ENCODE measurements around the gene CNPPD1.
A peak's percentile ranks its signal among the peaks of the same experiment; 100 is the strongest.

The CNPPD1 gene

DNA sequence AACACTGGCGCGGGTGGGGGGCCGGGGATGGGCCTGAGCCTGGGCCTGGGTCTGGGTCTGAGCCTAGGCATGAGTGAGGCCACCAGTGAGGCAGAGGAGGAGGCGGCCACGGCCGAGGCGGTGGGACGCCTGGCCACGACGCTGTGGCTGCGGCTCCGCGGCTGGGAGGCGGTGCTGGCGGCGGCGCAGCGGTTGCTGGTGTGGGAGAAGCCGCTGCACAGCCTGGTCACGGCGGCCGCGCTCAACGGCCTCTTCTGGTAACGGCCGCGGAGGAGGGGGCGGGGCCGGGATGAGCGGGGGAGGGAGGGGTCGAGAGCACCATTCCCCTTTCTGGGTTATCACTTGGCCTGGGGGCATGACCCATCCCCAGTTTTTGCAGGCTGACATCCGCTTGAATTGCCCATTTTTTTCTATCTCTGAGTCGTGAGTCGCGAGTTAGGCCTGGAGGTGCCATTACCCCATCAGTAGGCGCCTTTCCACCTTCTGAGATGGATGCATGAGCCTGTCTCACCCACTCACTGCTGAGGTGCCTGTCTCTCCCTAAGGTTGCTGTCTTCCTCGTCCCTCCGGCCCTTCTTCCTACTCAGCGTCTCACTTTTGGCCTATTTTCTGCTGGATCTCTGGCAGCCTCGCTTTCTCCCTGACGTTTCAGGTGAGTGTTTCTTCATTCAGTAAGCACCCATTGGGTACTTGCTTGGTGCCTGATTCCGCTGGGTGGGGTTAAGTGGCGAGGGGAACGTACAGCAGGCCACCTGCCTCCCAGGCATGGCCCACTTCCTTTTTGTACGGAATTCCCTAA, 1.9 kb upstream of the CNPPD1 start:
- peak; percentile 73 for DNase-seq

DNA sequence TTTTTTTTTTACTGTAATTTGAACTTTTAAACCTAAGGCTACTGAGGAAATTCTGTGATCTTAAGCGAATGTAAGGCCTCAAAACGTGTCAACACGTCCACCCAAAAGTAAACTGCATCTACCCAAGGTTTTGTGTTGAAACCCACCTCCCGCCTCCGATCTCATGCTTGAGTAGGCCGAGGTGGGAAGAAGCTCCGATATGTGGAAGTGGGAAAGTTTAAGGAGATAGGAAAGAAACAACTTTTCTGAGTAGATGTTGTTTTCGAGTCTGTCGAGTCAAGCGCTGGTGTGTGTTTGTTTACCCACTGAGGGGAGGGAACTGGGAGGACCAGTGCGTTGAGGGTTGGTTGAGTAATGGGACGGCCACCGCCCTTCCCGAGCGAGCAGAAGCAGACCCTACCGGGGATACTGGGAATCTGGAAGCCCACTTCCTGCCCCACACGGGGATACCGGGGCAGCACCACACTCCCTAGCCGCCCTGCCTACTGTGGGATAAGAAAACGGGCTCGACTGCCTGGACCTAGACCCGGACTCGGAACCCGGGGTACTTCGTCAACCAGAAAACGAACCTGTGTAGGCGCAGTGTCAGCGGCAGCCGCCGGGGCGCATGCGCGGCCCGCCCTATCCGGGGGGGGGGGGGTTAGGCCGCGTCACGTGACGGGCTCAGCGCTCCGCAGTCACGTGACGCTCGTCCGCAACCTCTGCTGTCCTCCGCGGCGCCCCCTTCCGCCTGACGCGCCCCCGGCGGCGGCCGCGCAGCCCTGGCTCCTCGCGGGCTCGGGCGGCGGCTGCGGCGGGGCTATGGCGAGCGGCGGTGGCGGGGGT, 1.0 kb upstream of the CNPPD1 start, which contains the start of gene RETREG2:
Gene RETREG2 (plus strand): TSS at position 724 of the 825 bp plus-strand sequence. CDS start 78 bp downstream, at position 802.
- DNase-seq: peak; percentile 88

DNA sequence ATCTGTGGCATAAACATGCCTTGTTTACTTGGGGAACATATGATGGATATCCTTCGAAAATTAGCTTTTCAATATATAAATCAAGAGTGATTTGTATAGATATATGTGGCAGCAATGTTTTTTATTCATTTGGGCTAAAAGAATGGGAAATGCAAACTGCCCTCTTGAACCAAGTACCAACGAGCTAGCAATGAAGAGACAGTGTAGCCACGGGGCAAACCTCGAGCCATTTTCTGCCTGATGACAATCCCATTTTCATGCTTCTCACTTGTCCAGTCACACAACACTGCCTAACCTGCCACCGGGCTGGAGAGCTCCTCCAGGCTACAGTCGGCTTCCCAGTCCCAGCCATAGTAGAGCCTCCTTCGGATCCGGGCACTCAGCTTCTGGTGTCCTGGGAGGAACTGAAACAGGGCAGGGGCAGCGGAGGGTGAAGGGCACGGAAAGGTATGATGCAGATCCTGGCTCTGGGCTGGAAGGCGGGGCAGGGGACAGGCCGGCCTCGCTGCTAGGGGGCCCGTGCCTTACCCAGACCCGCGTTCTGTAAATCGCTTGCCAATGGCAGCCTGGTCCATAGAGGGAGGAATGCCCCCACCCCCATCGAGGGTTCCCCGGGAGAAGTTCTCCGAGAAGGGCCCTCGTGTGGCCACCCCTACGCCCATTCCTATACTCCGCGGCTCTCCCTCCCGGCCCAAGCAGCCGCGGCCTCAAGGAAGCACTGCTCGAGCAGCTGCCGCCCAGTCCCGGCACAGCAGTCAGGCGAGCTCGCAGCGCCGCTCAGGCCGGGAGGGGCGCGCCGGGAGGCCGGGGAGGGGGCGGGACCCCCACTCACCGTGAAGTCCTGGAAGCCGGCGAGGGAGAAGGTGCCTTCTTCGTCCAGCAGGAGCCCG, 552 bp downstream of the CNPPD1 start:
- DNase-seq: peak; percentile 69

DNA sequence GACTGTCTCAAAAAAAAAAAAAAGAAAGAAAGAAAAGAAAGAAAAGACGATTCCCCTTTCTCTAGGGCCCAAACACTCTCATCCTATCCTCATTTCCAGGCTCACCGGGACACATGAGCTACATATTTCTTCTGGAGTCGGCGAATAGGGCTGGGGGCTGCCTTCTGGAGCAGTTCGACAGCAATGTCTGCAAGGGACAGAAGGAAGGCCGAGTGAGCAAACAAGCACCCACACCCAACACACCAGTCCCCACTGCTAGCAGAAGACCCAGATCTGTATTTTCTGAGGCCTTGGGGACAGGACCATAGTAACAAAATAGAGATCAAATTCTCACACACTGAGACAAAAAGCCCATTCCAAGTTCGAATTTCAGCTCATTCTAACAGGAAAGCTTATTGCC, 1.2 kb downstream of the CNPPD1 start:
- DNase-seq: no peak

DNA sequence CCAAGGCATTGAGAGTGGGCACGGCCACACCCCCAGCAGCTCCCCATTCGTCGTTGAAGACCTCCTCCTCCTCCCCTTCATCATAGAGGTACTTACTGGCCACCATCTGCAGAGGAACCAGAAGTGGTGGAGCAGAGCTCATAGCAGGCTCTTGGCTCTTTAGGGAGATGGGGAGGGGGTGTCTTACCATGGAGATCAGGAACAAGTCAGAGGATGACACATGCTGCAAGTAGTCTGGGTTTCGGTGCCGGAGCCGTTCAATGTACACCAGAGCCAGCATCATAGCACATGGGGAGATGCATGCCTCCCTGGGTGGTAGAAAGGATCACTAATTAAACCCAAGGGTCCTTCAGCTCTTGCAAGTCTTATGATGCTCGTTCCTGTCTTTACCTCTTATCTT, 1.9 kb downstream of the CNPPD1 start:
- DNase-seq: no peak

DNA sequence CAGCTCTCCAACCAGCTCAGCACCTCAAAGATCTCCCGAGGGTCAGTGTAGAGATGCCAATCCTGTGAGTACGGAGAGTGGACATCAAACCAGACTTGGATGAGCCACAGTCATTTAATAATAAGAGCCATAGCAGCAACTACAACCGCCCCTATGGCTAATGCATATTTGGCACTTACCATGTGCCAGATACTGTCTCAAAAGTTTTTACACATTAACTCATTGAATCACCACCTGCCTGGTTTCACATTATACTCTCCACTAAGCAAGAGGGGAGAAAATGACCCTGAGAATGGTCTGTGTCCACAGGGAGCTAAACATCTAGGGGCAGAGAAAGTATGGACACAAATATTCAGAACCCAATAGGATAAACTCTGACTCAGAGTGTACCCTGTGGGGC, 2.6 kb downstream of the CNPPD1 start:
- no peak for DNase-seq

DNA sequence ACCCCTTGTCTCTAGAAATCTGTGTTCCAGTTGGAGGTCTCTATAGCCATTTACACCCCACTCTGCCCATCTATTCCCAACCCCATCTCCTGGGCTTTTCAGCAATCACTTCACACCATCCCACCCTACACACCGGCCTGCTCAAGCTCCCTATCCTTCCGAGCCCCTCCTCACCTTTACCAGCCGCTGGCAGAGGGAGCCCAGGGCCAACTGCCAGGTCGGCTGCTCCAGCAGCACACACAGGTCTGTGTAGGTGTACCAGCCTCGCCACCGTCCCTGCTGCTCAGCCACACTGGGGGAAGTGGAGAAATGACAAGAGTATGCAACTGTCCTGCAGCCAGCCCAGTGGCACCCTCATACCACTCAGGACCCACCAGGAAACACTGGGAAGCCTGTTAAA, 3.5 kb downstream of the CNPPD1 start:
- DNase-seq: peak; percentile 41

DNA sequence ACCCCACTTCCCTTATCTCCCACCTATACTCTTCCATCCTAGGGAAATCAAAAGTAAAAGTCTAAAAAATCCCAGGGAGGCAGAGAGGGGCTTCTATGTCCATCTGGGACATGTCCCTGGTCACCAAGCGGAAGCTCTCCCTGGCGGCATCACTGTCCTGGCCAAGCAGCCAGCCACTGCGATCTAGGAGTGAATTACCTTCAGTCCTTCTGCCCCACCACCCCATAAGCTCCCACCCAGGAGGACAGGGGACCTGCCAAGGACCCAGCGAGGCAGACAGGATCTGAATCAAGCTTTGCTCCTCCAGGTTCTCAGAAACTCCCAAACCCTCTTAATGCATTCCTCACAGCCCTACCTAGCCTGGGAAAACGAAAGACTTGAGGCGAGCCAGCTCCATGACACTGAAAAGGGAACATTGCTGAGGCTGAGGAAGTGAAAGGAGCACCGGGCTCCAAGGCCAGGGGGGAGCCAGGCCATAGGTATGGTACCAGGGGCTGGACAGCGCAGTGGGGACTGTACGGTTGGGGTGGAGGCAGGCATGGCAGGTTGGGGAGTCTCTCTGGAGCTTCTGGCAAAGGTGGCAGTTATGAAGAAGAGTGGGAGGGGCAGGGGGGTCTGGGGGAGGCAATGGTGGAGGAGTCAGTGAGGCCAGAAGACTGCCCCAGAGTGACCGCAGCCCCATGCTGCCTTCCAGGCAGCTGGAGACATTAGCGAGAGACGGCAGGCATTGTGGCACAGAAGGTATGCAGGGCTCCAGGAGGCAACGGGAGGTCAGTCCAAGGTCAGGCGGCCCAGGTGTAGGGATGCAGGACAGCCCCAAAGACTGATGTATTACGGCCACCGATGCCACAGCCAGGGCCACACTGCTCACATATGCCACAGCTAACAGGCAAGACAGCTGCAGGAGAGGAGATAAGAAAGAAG, 4.2 kb downstream of the CNPPD1 start:
- peak; percentile 32 for DNase-seq

DNA sequence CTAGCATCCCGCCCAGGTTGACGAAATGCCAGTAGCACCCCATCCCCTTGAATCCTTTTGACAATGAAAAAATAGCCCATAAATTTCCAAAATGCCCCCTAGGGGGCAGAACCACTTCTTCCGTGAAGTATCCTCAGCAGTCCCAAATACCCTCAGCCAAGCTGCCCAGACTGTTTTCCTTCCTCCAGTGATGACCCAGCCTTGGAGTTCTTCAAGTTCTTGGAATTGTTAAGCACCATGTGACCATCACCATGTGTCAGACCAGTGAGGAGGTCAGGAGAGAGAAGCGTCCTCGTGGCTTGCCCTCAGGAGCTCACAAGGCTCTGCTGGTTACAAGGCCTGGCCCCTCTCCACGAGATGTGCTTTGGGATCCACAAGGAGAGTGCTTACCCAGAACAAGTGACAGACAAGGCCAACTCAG, 5.5 kb downstream of the CNPPD1 start:
- no peak for DNase-seq

DNA sequence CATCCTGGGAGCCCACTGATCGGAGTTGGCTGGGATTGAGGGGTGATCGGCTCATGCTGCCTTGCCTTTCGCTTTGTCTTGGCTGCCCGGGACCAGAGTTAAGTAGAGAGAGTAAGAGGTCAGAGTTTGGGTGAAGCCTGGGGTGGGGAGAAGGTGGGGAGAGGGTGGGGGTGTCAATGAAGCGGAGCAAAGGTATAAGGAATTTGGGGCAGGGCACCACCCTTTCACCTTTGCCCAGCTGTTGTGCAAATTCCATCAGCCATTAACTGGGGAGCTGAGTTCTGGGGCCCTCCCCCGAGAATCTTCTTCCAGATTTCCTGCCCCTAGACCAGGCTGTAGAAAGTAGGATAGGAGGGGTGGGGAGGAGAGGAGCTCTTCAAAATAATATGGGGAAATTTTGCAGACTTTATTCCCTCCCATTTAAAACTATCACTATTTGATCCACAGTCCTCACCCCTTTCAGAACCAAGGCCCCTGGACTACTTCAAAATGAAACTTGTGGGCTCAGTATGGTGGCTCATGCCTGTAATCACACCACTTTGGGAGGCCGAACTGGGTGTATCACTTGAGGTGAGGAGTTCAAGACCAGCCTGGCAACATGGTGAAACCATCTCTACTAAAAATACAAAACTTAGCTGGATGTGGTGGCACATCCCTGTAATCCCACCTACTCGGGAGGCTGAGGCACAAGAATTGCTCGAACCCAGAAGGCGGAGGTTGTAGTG, 6.6 kb downstream of the CNPPD1 start, which contains the start of gene SLC23A3:
Gene SLC23A3 (minus strand): TSS at position 100 of the 725 bp plus-strand sequence. CDS start 45 bp downstream, at position 55.
- no peak for DNase-seq

DNA sequence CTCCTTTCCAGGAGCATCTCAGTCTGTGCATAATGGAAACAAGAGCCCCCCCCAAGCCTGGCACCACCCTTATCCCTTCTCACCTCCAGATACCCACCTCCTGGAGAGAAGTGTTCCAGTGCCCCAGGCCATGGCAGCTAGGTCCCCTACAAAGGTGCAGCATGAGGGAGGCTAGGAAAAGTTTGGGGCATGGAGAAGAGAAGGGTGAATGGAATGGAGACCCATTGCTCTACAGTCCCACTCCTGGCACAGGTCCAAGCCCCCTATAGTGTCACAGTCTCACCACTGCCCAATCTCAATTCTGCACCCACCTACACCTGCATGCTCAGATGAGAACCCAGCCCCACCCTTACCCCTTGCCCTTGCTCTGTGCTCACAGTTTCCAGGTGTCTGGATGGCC, 7.8 kb downstream of the CNPPD1 start:
- no peak for DNase-seq

DNA sequence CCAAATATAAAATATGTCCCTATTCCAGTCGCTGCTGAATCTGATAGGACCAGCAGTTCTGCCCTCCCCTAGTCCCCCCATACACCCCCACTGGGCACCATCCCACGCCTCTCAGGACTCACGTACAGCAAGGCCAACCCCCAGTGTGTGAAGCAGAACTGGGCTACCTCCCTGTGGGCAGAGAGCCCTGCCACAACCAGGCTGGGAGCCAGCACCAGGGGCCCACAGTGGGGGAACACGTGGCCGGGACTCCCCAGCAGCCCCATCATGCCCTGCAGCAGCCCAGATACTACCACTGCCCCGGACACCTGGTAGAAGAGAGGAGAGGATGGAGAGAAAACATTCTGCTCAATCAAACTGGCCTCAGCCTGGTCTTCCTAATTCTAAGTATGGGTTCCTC, 8.2 kb downstream of the CNPPD1 start:
- DNase-seq: no peak

DNA sequence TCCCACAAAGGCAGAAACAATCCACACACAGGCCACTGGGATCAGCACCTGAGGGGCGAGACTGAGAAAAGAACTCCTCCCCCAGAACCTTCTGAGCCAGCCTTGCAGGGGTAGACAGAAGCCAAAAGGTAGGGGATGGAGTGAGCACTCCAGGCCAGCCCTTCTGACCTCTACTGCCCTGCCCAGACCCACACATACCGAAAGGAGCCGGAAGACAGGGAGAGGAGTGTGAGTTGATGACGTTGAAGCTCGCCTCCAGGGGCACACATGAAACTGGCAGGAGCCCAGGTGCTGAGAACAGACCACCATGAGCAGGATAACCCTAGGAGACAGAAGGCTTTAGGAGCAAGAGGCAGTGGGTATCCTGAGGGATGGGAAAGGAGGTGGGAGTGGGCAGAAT, 8.7 kb downstream of the CNPPD1 start:
- DNase-seq: no peak

DNA sequence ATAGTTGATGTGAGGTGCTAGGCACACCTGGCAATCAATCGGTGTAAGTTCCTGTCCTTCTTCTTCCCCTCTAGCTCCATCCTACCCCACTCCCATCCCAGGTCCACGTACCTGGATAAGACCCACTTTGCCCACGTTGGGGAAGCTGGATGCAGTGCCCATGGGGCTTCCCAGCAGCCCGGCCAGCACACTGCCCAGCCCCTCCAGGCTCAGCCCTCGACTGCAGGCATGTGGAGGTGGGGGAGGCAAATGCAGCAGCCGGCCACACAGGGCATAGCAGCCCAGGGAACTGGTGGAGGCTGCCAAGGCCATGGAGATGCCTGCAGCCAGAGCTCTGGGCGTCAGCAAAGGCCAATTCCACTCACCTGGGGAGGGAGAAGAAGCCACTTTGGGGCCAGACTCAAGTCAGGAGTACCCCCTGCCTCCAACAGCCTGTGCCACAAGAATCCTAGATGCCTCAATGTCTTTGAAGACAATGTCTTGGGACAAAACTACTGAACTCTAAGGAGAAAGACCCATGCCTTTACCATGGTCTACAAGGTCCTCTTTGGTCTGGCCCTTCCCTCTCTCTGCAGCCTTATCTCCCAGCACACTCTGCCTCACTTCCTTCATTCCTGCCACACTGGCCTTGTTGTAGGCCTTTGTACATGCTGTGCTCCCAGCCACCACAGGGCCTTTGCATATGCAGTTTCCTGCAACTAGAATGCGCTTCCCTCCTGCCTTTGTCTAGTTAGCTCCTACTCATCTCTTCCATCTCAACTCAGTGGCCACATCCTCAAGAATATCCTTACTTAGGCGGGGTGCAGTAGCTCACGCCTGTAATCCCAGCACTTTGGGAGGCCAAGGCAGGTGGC, 11.4 kb downstream of the CNPPD1 start:
- no peak for DNase-seq

DNA sequence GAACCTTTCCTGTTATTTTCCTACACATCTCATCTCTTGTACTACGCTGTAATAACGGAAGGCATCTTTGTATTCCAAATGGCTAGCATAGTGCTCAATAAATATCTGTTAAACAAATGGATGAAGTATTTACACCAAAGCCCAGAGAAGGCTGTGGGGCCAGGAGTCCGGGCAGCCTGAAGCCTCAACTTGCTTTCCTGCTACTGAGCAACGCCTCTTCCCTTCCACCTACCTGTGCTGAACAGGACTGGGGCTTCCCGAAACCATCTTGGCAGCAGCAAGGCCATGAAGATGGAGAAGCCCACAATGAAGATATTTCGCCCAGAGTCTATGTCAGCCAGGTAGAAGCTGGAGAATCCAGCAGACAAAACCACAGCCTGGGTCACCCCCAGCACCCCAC, 13.6 kb downstream of the CNPPD1 start:
- DNase-seq: no peak

DNA sequence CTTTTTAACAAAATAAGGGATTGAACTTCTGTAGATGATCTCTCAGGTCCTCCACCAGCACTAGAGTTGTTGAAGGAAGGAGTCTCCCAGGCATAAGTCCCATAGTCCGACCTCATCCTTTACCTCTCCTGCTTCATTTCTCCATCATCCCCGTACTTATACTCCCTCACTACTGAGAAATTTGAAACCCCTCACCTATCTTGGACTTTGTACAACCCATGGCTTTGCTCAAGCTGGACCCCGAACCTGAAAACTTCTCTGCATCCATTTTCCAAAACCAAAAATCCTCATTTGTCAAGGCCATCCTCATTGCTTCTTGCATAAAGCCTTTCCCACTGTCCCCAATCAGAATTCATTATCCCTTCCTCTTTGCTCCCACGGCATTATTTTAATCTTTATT, 15.6 kb downstream of the CNPPD1 start:
- DNase-seq: no peak

DNA sequence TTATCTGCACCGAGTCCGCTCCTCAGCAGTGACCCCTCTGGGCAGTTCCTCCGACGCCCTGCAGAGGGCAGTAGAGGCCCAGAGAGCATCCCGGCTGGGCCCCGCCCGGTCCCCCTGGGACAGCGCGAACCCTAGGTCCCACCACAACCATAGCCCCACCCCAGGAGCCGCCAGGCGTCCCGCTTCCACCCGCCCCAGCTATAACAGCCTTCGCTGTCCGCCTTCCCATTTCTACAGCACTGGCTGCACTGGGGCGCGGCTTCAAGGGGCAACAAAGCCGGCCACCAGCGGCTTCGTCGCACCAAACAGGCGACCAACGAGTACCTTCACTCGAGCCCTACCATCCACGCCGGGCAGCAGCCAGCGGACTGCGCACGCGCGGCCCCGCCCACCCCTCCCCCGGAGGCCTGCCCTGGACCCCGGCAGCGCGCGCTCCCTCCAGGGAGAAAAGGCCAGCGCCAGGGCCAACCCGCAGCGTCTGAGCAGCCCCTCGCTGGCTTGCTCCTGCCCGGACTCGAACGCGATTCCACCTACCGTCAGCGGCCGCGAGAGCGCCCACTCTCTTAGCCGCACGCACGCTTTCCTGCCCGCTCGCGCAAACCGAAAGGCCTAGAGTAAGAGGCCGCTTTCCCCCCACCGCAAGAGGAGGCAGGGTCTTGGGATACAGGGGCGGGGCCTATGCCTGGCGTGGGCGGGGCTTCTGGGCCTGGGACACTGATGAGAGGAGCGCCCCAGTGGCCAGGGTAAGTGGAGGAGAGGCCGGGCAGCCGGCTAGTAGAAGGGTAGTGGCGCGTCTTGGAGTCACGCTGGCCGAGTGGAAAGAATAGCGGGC, 16.3 kb downstream of the CNPPD1 start, which contains the start of gene NHEJ1:
Gene NHEJ1 (minus strand): TSS at position 630 of the 832 bp plus-strand sequence. CDS start 2,453 bp downstream, outside the sequence.
- peak; percentile 97 for DNase-seq

DNA sequence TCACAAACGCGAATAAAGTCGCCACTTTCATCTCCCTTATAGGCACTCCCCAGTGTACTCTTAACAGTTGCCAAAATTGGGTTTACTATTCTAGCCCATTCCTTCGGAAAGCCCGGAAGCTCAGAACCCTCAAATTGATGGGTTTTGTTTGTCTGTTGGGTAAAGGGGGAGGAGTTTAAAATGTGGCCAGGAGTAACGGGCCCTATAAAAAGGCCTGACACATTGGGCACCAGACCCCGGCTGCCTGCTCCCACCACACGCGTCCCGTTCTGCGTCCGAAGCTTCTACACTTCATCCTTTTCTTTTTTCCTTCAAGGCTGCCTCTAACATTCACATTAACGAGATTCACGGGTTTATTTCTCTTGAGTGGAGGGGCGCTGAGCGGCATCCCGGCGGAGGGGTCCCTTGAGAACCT, 16.9 kb downstream of the CNPPD1 start:
- no peak for DNase-seq

DNA sequence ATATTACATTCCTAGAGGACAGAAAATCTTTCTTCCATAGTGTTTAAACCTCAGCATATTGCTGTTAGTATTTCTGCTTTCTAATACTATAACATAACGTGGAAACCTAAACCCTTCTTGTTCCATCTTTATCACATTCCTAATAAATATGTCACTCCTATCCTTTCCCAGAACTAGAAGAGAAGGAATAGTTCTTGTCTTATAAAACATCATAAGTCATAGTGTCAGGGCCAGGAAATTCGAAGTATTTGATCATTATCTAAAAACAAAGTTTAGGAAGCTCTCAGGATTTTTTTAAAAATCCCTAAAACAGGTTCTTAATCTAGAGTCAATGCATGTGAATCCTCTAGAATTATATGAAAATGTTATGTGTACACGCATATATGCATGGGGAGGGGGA, 18.1 kb downstream of the CNPPD1 start:
- no peak for DNase-seq

Measured in activated CD8-positive, alpha-beta memory T cell treated with anti-CD3 and anti-CD28 coated beads, Interleukin-2, amount 50 U/mL, for 48 hours (primary cell).